Left ventricle myocardium superior (tissue), 1 donor: ENCODE results near the gene ISCA2. TPM values are rescaled to one million over a fixed set of nuclear protein-coding genes. Genes with fewer than 3 reads are reported as not detected.
"Not testable (repeated sequence)": the region's sequence is repeated elsewhere in the genome, so short reads cannot be mapped to it uniquely, and the experiment has no call there.

Experiments used
- ATAC-seq: fragments of 200-7000 bp; cut with Tn5 transposase; one replicate; pipeline ENCODE4 v1.9.1; 2020; ENCODE audit warnings: mild to moderate bottlenecking, moderate library complexity
- DNase-seq: peaks from one replicate; pipeline ENCODE4 v3.0.0-alpha.2; 2020
- intact Hi-C: fragments of 100-400 bp; cut with micrococcal nuclease; formaldehyde crosslinking; loops from one replicate; pipeline ENCODE4 v1.11.0; 2022
- total RNA-seq: library from RNA; stranded (reverse); fragmentation: NEBNext Ultra II Directional; extraction: Animal tissue kit (Norgen Biotek cat#: 25700); gene quantifications from one replicate; pipeline ENCODE4 v1.2.1, GENCODE V29; 2021
- donor health status: DM: no; HTN: yes; CAD: no; lungs with severe emphysema.

The ISCA2 gene
- total RNA-seq, 1 donor from 2014 or later, result 37.5 TPM

DNA sequence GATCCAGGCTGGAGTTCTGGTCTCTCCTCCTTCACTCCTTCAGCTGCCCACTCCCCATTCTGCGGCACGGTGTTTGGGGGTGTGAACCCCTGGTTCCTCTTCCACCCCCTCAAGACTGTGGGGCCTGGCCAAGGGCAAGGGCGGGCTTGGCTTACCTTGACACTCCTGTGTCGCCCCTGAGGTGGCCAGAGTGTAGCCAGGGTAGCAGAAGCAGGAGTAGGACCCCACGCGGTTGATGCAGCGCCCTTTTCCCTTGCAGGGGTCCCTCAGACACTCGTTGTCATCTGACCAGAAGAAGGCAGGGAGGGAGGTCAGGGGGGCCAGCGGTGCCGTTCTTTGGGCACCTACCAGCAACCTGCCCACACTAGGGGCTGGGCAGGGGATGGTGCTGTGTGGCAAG is 28.2 kb downstream of the ISCA2 start:
- no peak for ATAC-seq
- intact Hi-C loops, result no loop called here
- DNase-seq, result no peak

DNA sequence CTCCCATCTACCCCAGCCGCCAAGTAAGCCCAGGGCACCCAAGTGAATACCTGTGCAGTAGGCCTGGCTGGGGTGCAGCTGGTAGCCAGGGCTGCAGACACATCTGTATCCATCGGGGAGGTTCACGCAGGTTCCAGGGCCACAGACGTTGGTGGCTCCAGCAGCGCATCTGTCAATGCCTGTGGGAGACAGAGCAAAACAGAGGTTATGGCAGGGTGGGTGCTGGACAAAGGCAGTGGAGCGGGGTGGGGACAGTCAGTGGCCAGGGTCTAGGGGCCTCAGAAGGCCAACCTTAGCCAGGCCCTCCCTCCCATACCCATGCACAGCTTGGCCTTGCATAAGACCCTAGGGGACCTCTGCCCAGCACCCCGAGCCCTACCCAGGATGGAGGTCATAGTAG is 29.2 kb downstream of the ISCA2 start:
- ATAC-seq (no peak), DNase-seq (no peak)
- intact Hi-C loops, result no loop called here

DNA sequence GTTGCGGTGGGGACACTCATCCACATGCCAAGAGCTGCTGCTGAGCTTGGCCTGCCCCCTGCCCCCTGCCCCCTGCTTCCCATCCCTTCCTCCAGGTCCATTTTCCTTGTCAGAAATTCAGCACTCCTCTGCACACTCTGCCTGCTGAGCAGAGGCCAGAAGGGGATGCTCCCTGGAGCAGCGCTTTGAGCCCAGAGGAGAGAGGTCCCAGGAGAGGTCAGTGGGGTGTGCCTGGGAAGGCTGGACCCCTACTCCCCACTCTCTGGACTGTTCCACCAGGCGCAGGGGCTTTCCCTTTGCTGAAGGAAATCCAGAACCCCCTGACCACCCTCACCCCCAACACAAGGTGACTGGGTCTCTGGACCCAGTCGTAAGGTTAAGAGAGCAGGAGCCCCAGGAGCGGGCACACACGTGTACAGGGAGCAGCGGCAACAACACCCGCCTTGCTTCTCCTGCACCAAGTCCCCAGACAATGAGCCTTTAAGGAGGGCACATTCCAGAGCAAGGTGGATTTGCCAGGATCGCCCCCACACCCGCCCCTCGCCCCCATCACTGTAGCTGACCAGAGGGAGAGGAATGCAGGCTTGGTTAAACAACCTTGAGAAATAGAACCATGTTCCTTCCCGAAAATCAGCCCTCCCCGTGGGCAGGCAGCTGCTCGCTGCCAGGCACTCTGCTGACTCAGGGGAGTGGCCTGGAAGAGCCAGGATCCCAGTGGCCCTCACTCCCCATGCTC is 30.7 kb downstream of the ISCA2 start:
- ATAC-seq (no peak), DNase-seq (no peak)
- intact Hi-C loops, result no loop called here

DNA sequence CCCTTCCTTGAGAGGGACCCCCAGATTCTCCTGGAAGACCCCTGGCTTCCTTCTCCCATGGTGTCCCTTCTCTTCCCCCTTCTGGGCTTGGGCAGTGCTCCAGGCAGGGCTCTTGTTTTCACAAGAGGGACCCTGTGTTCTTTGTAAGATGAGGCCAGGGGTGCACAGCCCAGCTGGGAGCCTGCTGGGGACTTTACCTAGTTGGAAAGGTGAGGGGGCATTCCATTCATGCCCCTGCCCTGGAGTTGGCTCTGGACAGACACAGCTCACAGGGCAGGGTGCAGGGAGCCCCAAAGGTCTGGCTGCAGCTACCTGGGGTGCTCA is 31.2 kb downstream of the ISCA2 start:
- intact Hi-C loops, result no loop called here
- DNase-seq (no peak), ATAC-seq (no peak)

DNA sequence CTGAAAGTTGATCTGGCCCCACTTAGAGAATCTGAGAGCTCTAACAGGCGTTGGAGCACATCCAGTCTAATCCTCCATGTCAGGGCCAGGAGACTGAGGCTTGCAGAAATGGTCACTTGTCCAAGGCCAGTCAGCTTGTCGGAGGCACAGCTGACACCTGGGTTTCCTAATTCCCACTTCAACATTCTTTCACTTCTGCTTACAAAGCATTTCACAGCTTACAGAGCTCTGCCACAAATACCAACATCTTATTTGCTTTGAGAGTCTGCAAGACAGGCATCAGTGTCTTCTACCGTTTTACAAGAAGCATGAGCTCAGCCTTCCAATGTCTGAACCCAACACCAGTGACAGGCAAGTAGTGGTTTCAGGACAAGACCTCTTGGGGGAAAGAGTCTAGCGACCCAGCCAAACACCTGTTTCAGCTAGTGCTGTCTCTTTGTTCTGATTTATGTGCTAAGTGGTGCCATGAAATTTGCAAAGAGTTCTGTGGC is 31.8 kb downstream of the ISCA2 start:
- DNase-seq (no peak), ATAC-seq (no peak)
- intact Hi-C loops, result no loop called here

DNA sequence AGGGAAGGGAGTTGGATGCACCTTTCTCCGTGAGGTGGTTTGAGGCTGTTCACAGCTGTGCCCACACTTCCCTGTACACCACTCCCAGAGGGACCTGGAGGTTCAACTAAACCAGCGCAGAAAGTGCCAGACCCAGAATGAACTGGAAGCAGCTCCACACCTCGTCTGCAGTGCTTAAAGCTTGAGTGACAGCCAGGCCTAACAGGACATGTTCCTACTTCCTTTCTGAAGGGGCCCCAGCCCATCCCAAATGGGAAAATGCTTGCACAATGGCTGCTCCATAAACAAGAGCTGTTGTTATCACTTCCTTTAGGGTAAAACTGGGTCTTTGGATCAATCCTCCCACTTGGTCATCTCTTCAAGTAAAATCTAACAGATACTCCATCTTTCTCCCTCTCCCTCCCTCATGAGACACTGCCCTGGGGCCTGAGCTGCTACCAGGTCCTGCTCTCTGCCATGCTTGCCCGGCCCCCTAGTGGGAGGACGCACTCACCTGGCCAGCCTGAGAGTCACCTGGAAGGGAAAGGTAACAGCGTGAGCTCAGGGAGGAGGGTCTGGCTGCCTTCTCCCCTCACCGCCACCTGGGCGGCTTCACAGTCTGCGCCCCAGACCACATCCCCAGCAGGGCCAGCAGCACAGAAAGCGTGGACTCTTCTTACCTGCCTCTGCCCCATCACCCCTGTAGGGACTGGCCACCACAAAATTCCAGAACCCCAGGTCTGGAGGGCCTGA is 33.5 kb downstream of the ISCA2 start:
- intact Hi-C loops, result no loop called here
- DNase-seq, result no peak
- ATAC-seq, result no peak

DNA sequence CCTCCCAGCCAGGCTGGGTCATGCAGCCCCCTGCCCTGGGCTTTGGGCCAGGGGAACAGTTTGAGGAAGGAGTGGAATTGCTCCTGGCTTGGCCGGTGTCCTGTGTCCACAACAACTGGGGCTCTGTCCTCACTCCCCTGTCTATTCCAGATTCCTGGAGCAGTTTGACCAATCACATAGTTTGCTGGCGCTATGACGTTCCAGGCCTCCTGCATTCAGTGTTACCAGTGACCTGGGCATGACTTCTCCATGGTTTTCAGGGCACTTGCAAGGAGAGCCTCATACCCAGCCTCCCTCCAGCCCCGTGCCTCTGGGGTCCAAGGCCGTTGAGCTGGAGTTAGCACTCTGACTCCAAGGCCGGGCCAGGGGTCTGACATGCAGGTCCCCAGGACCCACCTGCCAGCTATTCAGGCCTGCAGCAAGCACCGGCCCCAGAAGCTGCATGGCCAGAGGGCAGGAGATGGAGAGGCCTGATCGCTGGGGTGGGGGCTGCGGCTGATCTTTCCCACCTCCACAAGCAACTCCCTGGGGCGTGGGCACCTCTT is 34.2 kb downstream of the ISCA2 start:
- DNase-seq (no peak), ATAC-seq (no peak)
- intact Hi-C loops, result no loop called here

DNA sequence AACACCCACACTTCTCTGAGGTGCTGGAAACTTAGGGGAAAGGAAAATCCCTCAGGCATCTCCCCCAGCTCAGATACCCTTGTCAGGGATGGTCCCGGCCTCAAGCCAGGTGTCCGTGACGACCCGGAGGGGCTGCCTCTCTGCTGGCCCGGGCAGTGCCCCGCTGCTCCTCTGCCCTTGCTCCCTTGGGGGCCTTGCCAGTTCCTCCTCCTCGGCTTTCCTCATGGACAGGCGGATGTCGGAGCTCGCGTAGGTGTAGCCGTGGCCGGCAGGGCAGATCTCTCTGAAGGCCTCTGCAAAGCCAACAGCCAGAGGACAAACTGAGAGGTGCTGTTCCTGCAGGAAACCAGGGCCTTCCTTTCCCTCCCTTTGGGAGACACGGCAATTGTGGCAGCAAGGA is 34.8 kb downstream of the ISCA2 start:
- ATAC-seq (no peak), DNase-seq (no peak)
- intact Hi-C loops, result no loop called here

DNA sequence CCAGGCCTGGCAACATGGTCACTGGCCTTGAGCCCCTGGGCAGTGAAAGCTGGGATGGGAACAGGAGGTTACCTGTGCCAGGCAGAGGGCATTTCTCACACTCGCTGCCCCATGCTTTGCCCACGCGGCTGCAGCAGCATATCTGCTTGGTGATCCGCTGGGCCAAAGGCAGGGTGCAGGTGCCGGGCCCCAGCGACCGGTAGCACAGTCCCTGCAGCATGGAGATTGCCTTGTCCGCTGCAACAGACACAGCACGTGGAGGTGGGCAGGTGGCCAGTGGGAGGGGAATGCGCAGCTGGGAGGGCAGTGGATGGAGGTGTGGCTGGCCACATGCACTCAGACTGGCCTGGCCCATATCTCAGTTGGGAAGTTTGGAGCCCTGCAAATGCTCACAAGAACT is 35.3 kb downstream of the ISCA2 start:
- no peak for ATAC-seq
- intact Hi-C loops, result no loop called here

DNA sequence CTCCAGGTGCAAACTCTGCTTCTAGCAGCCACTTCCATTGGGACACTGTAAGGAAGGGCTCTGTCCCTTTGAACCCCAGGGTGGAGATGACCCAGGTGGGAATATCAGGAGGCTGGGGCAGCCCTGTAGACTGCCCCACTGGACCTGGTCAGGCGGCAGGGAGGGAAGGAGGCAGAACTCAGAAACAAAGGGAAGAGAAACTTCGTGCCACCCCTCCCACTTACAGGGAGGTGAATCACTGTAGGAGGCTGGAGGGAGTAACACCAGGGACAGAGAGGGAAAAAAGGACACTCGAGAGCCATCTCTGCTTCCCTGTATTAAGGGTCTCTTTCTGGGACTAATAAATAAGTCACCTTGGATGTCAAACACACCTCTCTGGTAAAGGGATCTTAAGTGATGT is 37.4 kb downstream of the ISCA2 start:
- DNase-seq (no peak), ATAC-seq (no peak)
- intact Hi-C loops, result no loop called here

More for the DNA sequence above, 35.3 kb downstream of the ISCA2 start:
- no peak for DNase-seq

DNA sequence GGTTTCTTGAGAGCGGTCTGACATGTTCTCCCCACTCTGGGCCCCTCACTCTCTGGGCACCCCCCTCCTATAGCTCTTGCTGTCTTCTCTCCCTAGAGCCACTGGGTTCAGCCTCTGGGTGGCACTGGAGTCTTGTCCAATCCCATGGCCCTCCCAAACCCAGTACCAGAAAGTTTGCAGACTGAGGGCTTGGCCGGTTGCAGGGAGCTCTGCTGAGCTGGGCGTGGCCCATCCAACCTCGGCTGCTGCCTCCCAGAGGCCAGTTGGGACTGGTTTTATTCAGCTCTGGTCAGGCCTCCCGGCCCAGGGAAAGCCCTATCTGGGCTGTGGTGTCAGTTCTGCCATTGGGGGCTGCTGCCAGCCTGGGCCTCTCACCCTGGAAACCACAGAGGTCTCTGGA is 37.9 kb downstream of the ISCA2 start:
- intact Hi-C loops, result no loop called here
- ATAC-seq, result peak; percentile 82
- DNase-seq, result peak; percentile 52

DNA sequence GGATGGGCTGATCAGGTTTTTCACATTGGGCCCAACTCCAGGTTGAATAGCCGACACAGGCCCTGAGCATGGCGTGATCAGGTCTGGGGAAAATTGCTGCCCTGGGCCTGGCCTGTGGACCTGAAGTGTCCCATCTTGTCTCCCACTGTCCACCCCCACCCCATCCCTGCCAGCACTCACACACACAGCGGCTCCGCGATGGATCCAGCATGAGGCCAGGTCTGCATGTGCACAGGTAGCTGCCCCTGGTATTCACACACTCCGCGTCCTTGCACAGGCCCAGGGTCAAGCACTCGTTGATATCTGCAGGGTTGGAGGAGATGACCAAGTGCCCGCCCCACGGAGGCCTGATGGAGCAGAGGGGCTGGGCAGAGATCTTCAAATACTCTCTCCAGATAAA is 38.7 kb downstream of the ISCA2 start:
- intact Hi-C loops, result no loop called here
- ATAC-seq (no peak), DNase-seq (no peak)

DNA sequence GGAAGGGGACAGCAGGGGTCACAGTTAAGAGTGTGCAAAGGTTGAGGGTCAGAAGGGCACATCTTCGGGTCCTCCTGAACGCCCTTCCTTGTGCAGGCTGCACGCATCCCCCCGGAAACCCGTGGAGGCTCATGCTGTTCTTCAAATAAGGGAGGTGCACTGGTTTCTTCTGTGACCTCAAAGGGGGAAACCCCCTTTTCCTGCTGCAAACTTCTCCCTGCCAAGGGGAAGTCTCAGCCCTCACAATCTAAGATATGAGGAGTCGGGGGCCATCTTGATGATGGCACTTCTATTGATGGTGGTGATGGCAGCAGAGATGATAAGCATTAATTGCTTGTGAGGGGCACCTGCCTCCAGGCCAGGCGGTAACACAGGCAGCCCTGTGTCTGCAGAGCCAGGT is 40.0 kb downstream of the ISCA2 start:
- intact Hi-C loops, result no loop called here
- no peak for DNase-seq
- ATAC-seq, result no peak

DNA sequence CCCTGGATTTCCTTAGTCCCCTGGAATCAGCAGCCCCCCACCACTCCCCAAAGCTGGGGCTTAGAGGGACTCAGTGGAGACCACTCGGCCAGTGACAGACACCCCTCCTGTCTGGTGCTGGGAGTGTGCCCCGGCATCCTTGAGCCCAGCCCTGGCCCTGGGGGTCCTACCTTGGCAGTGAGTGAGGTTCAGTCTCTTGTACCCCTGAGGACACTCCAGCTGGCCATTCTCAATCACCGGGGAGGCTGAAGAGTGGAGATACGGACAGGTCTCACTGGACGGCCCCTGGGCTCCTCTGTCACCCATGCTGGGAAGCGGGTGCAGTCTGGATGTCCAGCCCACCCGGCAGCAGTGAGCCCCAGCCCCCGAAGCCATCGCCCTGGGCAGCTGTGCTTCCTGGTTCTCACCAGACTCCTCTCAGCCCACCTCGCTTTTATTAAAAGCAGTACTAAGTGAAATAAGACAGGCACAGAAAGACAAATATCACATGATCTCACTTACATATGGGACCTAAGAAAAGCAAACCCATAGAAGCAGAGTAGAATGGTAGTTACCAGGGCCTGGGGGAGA is 42.3 kb downstream of the ISCA2 start:
- intact Hi-C loops, result no loop called here
- DNase-seq (no peak), ATAC-seq (no peak)

DNA sequence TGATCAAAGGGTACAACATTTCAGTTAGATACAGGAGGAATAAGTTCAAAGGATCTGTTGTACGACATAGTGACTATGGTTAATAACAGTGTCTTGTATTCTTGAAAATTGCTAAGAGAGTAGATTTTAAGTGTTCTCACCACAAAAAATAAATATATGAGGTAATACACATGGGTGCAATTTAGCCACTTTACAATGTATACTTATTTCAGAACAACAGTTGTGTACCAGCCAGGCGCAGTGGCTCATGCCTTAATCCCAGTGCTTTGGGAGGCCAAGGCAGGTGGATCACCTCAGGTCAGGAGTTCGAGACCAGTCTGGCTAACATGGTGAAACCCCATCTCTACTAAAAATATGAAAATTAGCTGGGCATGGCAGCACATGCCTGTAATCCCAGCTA is 42.8 kb downstream of the ISCA2 start:
- DNase-seq, intact Hi-C loops, ATAC-seq: not testable (repeated sequence)

DNA sequence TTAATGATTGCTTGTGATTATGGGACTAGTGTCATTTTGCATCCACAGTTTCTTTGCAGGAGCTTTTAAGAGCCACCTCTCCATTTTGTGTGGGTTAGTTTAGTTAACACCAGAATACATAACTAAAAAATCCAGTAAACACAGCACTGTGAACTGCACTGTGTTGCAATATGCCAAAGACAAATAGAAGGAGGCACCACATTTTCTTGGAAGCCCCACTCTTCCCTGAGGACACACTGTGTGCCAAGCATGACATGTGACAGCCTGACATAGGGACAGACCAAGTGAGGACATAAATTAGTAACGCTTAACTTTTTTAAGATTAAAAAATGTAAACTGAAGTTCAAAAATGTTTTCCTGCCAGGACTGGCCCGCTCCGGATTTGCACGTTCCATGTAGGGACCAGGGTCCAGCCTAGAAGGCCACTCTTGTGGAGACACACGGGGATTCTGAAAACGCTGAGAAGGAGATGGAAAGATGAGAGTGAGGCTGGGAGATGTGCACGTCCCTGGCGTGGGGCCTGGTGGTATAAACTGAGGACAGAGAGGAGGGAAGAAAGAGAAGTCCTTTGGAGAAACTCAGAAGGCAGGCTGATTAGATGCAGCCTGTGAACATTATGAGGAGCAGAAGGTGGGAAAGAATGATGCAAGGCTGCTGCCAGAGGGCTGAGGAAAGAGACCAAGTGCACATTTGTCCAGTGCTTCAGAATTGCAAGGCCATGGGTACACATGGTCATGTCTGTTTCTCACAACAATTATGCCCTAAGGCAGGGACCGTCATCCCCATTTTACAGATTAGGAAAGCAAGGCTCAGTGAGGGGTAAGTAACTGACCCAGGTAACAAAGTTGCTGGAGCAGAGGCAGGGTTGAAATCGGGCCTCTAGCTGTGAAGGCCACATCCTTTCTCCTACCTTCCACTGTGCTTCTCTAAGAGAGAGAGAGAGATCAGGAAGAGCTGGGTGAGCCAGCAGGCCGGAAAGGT is 45.1 kb downstream of the ISCA2 start:
- ATAC-seq (no peak), DNase-seq (no peak)
- intact Hi-C loops, result no loop called here

DNA sequence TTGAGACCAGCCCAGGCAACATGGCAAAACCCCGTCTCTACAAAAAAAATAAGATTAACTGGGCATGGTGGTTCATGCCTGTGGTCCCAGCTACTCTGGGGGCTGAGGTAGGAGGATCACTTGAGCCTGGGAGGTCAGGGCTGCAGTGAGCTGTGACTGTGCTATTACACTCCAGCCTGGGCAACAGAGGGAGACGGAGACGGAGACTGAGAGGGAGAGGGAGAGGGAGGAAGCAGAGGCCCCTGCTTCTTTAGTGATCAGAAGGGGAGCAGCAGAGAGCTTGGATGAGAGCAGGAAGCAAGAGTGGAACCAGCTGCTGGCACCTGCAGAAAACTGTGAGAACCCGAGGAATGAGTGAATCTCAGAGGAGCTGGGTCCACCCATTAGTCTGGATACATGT is 45.9 kb downstream of the ISCA2 start:
- DNase-seq (no peak), ATAC-seq (no peak)
- intact Hi-C loops, result no loop called here

DNA sequence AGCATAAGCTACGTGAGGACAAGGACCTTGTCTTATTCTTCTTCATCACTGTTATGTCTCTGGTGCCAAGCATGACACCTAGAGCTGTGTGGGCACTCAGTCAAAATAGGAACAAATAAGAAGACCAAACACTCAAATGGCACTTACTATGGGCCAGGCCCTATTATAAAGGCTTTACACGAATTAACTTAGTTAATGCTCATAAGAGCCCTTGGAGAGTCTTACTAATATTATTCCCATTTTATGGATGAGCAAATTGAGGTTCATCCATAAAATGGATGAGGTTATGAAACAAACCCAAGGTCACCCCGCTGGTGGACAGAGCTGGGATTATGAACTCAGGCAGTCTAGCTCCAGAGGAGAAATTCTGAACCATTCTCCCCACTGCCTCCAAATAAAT is 47.7 kb downstream of the ISCA2 start:
- intact Hi-C loops, result no loop called here
- DNase-seq, result no peak
- ATAC-seq, result no peak

DNA sequence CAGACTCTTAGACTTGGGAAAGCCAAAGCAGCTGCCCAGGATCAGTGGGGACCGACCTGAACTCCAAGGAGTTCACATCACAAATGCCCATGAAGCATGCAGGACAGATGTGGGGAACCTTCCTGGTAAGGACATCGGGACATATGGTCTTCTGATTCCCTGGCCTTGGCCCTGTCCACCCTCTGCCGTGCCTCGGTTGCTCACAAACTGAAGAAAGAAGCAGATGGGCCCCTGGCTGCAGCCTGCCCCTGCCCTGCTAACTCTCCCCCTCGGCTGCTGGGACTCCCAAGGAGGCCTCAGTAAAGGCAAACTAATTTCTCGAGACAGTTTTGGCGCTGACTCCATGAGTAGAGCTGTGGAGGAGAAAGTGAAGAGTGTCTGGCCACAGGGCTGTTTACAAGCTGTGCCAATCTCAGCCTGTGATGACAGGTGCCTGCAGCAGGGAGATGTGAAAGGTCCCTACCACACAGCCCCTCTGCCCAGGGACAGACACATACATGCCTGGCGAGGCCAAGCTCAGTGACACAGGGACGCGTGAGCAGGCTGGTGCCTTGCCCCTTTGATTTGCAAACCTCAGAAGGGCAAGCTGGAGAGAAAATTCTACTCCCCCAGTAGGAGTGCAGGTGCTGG is 48.6 kb downstream of the ISCA2 start:
- intact Hi-C loops, result no loop called here
- DNase-seq (no peak), ATAC-seq (peak; percentile 30)
